ENCODE measurements around the gene RTF2. TPM values are rescaled to one million over a fixed set of nuclear protein-coding genes. Genes with fewer than 3 reads are reported as not detected.

RTF2 gene
- total RNA-seq, 2 experiments from 2014 or later = 118 to 125 TPM

DNA sequence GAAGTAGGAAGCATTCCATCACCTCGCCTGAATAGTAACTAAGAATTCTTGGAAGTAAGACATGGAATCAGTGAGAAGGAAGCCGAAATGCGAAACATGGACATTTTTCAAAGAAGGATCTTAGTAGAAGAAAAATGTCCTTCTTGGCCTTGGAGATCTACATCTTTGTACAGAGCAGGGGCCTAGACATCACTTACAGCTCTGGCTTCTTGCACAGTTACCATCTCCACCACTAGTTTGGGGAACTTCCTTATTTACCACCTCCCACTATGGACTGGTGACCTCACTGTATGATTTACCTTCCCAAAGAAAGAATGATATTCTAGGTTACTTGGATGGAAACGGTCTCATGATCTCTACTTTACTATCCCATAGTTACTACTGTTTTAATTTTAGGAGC, 40.6 kb upstream of the RTF2 start:
- POLR2A ChIA-PET = interaction anchor here (0.9 kb wide), 1 partner anchor 8 kb away, joined by 3 read pairs; no protein-coding TSS in a partner anchor
- CTCF ChIA-PET = interaction anchor here (1.2 to 3.6 kb wide), 2 partner anchors 8 to 15 kb away, joined by 4 to 24 read pairs; no protein-coding TSS in a partner anchor
- peaks cover 57% of the 10 kb centered on the region for H3K4me1 Mint-ChIP-seq (ENCODE audit: low read depth)
- H3K36me3 Mint-ChIP-seq (ENCODE audit: low read depth) = peaks cover 57% of the 10 kb centered on the region
- ATAC-seq (no peak), DNase-seq (no peak)
- peak overlapping the region; percentile 5 for H3K27ac Mint-ChIP-seq
- H3K27me3 Mint-ChIP-seq (ENCODE audit: low read depth) = no peaks in the 10 kb centered on the region
- H3K4me3 Mint-ChIP-seq = no peak overlapping the region
- H3K9me3 Mint-ChIP-seq (ENCODE audit: insufficient read depth) = no peaks in the 10 kb centered on the region

DNA sequence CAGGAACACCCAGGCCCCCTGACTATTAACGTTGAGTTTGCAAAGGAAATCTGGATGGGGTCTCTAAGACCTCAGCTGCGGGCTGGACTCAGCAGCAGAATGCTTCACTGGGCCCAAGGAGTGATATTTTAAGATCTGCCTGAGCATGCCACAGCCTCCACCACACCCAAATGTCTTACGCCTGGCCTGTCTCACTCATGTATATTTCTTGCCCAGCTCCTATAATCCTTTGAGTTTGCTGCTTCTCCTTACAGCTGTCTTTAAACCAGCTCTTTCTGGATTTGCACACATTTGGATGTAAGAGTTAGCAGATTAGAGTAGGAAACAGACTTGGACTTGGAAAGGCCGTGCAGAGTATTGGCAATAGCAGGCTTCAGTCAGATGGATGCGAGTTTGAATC, 40.0 kb upstream of the RTF2 start:
- H3K9me3 Mint-ChIP-seq (ENCODE audit: insufficient read depth) = no peaks in the 10 kb centered on the region
- ChIA-PET CTCF (interaction anchor here (1.2 to 3.6 kb wide), 2 partner anchors 9 to 14 kb away, joined by 4 to 24 read pairs; no protein-coding TSS in a partner anchor), POLR2A (interaction anchor here (0.7 to 0.9 kb wide), 2 partner anchors 9 to 11 kb away, joined by 3 read pairs; no protein-coding TSS in a partner anchor)
- H3K36me3 Mint-ChIP-seq (ENCODE audit: low read depth) = peaks cover 60% of the 10 kb centered on the region
- H3K27ac Mint-ChIP-seq = peak overlapping the region; percentile 5
- H3K27me3 Mint-ChIP-seq (ENCODE audit: low read depth) = no peaks in the 10 kb centered on the region
- DNase-seq (no peak), ATAC-seq (no peak)
- H3K4me3 Mint-ChIP-seq = no peak overlapping the region
- H3K4me1 Mint-ChIP-seq (ENCODE audit: low read depth) = peaks cover 57% of the 10 kb centered on the region

- H3K4me3 Mint-ChIP-seq = no peak overlapping the region
- ChIA-PET POLR2A (interaction anchor here (0.7 to 0.9 kb wide), 2 partner anchors 9 to 11 kb away, joined by 3 read pairs; no protein-coding TSS in a partner anchor), CTCF (interaction anchor here (3.6 kb wide), 1 partner anchor 9 kb away, joined by 24 read pairs; no protein-coding TSS in a partner anchor)
Measured at GRCh38 chr20:56428881-56429280, 39.5 kb upstream of the RTF2 start.

GRCh38 chr20:56429502-56429901, 38.9 kb upstream of the RTF2 start:
- peak; percentile 40 for ATAC-seq
- H3K4me3 Mint-ChIP-seq = peak overlapping the region; percentile 68
- H3K27ac Mint-ChIP-seq = peak overlapping the region; percentile 90
- H3K4me1 Mint-ChIP-seq (ENCODE audit: low read depth) = peaks cover 62% of the 10 kb centered on the region
- CTCF ChIA-PET = interaction anchor here (3.6 kb wide), 1 partner anchor 10 kb away, joined by 24 read pairs; no protein-coding TSS in a partner anchor
- no peak for DNase-seq
- no peaks in the 10 kb centered on the region for H3K9me3 Mint-ChIP-seq (ENCODE audit: insufficient read depth)
- H3K27me3 Mint-ChIP-seq (ENCODE audit: low read depth) = no peaks in the 10 kb centered on the region
- POLR2A ChIA-PET = no interaction called here
- peaks cover 64% of the 10 kb centered on the region for H3K36me3 Mint-ChIP-seq (ENCODE audit: low read depth)

More at GRCh38 chr20:56428881-56429280, 39.5 kb upstream of the RTF2 start:
- Mint-ChIP-seq H3K36me3 (ENCODE audit: low read depth) (peaks cover 64% of the 10 kb centered on the region), H3K4me1 (ENCODE audit: low read depth) (peaks cover 61% of the 10 kb centered on the region), H3K27me3 (ENCODE audit: low read depth) (no peaks in the 10 kb centered on the region), H3K9me3 (ENCODE audit: insufficient read depth) (no peaks in the 10 kb centered on the region), H3K27ac (peak overlapping the region; percentile 90)
- DNase-seq = no peak
- no peak for ATAC-seq

- DNase-seq = no peak
- peak; percentile 19 for ATAC-seq
- Mint-ChIP-seq H3K27ac (peak overlapping the region; percentile 90), H3K9me3 (ENCODE audit: insufficient read depth) (no peaks in the 10 kb centered on the region), H3K36me3 (ENCODE audit: low read depth) (peaks cover 63% of the 10 kb centered on the region), H3K4me1 (ENCODE audit: low read depth) (peaks cover 59% of the 10 kb centered on the region), H3K4me3 (peak overlapping the region; percentile 68), H3K27me3 (ENCODE audit: low read depth) (no peaks in the 10 kb centered on the region)
- ChIA-PET CTCF (interaction anchor here (3.6 kb wide), 1 partner anchor 10 kb away, joined by 24 read pairs; no protein-coding TSS in a partner anchor), POLR2A (interaction anchor here (1.0 kb wide), 1 partner anchor 9 kb away, joined by 3 read pairs; no protein-coding TSS in a partner anchor)
Measured at GRCh38 chr20:56429941-56430340, 38.5 kb upstream of the RTF2 start.

- no peaks in the 10 kb centered on the region for H3K9me3 Mint-ChIP-seq (ENCODE audit: insufficient read depth)
- ChIA-PET POLR2A (interaction anchor here (1.0 kb wide), 1 partner anchor 9 kb away, joined by 3 read pairs; no protein-coding TSS in a partner anchor), CTCF (interaction anchor here (3.6 kb wide), 1 partner anchor 11 kb away, joined by 24 read pairs; no protein-coding TSS in a partner anchor)
- no peaks in the 10 kb centered on the region for H3K27me3 Mint-ChIP-seq (ENCODE audit: low read depth)
- peak overlapping the region; percentile 90 for H3K27ac Mint-ChIP-seq
- DNase-seq (no peak), ATAC-seq (no peak)
- H3K36me3 Mint-ChIP-seq (ENCODE audit: low read depth) = peaks cover 60% of the 10 kb centered on the region
- H3K4me3 Mint-ChIP-seq = peak overlapping the region; percentile 68
- peaks cover 56% of the 10 kb centered on the region for H3K4me1 Mint-ChIP-seq (ENCODE audit: low read depth)
Measured at GRCh38 chr20:56430461-56430860, 38.0 kb upstream of the RTF2 start.

DNA sequence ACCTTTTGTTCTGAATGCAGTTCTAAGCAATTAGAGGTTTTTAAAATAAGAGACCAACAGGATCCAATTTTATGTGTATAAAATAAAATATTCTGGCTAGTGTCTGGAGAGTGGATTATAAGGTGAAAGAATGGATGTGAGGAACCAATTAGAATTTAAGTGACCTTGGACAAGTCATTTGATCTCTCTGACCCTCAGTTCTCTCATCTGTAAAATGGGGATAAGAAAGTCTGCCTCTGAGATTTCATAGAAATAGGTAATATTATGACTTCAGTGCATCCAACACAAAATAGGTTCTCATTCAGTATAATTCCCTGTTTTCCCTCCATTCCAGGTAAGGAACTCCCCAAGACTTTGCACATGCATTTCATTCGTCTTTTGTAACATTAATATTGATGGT, 37.5 kb upstream of the RTF2 start:
- H3K4me1 Mint-ChIP-seq (ENCODE audit: low read depth) = peaks cover 55% of the 10 kb centered on the region
- no peak for ATAC-seq
- no peaks in the 10 kb centered on the region for H3K27me3 Mint-ChIP-seq (ENCODE audit: low read depth)
- ChIA-PET POLR2A (interaction anchor here (1.0 kb wide), 1 partner anchor 8 kb away, joined by 3 read pairs; no protein-coding TSS in a partner anchor), CTCF (interaction anchor here (3.6 kb wide), 1 partner anchor 11 kb away, joined by 24 read pairs; no protein-coding TSS in a partner anchor)
- H3K9me3 Mint-ChIP-seq (ENCODE audit: insufficient read depth) = no peaks in the 10 kb centered on the region
- DNase-seq = no peak
- peaks cover 60% of the 10 kb centered on the region for H3K36me3 Mint-ChIP-seq (ENCODE audit: low read depth)
- peak overlapping the region; percentile 90 for H3K27ac Mint-ChIP-seq
- no peak overlapping the region for H3K4me3 Mint-ChIP-seq

- CTCF ChIA-PET = interaction anchor here (0.6 kb wide), 1 partner anchor 13 kb away, joined by 3 read pairs; no protein-coding TSS in a partner anchor
- H3K9me3 Mint-ChIP-seq (ENCODE audit: insufficient read depth) = no peaks in the 10 kb centered on the region
Measured at GRCh38 chr20:56431471-56431870, 37.0 kb upstream of the RTF2 start.

DNA sequence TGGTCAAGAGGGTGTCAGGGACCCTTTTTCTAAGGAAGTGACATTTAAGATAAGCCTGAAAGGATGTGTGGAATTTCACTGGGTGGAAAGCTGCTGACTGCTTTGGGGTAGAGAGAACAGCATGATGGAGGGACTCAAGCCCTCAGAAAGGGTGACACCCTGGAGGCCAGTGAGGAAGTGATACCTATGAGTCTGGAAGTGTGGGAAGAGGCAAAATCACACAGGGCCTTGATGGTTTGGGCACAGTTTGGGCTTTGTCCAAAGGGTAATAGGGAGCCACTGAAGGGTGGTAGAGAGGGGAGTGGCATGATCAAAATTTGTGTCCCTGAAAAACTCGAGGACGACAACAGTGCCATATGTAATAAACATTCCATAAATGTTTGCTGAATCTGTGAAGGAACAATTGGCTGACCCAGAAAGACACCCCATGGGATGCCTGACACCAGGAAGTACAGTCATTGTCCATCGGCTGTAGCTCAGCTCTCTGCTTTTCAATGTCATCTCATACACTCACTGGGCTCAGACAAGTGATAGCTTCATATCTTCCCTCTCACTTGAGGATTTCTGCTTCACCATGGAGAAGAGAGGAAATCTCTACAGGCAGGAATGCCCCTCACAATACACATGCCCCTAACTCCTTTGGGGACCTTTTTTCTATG, 35.1 kb upstream of the RTF2 start:
- no peaks in the 10 kb centered on the region for H3K9me3 Mint-ChIP-seq (ENCODE audit: insufficient read depth)
- no peak for DNase-seq
- POLR2A ChIA-PET = no interaction called here
- no peak for ATAC-seq
- H3K36me3 Mint-ChIP-seq (ENCODE audit: low read depth) = peaks cover 68% of the 10 kb centered on the region
- no peak overlapping the region for H3K27ac Mint-ChIP-seq
- CTCF ChIA-PET = interaction anchor here (0.6 to 0.9 kb wide), 2 partner anchors 9 to 13 kb away, joined by 3 to 4 read pairs; no protein-coding TSS in a partner anchor
- no peaks in the 10 kb centered on the region for H3K27me3 Mint-ChIP-seq (ENCODE audit: low read depth)
- peaks cover 56% of the 10 kb centered on the region for H3K4me1 Mint-ChIP-seq (ENCODE audit: low read depth)
- no peak overlapping the region for H3K4me3 Mint-ChIP-seq

More at GRCh38 chr20:56431471-56431870, 37.0 kb upstream of the RTF2 start:
- Mint-ChIP-seq H3K4me1 (ENCODE audit: low read depth) (peaks cover 55% of the 10 kb centered on the region), H3K4me3 (no peak overlapping the region), H3K27me3 (ENCODE audit: low read depth) (no peaks in the 10 kb centered on the region), H3K27ac (no peak overlapping the region), H3K36me3 (ENCODE audit: low read depth) (peaks cover 59% of the 10 kb centered on the region)
- ATAC-seq (no peak), DNase-seq (no peak)
- POLR2A ChIA-PET = no interaction called here

DNA sequence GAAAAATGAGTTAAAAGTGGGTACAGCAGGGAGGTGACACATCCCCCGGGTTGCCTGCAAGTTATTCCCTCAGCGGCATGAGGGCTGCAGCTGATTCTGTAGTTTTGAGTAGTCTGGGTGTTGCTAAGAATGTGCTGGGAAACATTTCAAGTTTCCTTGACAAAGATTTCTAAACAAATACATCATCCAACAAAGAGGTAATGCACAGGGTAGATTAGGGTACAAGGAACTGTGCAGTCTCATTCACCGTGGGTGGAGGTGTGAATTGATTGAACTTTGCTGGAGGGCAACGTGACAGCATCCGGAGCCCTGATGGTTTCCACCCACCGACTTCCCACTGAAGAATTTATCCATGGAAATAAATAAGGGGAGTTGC, 34.6 kb upstream of the RTF2 start:
- H3K4me3 Mint-ChIP-seq = no peak overlapping the region
- peaks cover 54% of the 10 kb centered on the region for H3K4me1 Mint-ChIP-seq (ENCODE audit: low read depth)
- no peak for ATAC-seq
- no peaks in the 10 kb centered on the region for H3K9me3 Mint-ChIP-seq (ENCODE audit: insufficient read depth)
- no peak for DNase-seq
- ChIA-PET CTCF (interaction anchor here (0.9 kb wide), 1 partner anchor 13 kb away, joined by 4 read pairs; no protein-coding TSS in a partner anchor), POLR2A (no interaction called here)
- H3K36me3 Mint-ChIP-seq (ENCODE audit: low read depth) = peaks cover 66% of the 10 kb centered on the region
- H3K27ac Mint-ChIP-seq = no peak overlapping the region
- no peaks in the 10 kb centered on the region for H3K27me3 Mint-ChIP-seq (ENCODE audit: low read depth)

DNA sequence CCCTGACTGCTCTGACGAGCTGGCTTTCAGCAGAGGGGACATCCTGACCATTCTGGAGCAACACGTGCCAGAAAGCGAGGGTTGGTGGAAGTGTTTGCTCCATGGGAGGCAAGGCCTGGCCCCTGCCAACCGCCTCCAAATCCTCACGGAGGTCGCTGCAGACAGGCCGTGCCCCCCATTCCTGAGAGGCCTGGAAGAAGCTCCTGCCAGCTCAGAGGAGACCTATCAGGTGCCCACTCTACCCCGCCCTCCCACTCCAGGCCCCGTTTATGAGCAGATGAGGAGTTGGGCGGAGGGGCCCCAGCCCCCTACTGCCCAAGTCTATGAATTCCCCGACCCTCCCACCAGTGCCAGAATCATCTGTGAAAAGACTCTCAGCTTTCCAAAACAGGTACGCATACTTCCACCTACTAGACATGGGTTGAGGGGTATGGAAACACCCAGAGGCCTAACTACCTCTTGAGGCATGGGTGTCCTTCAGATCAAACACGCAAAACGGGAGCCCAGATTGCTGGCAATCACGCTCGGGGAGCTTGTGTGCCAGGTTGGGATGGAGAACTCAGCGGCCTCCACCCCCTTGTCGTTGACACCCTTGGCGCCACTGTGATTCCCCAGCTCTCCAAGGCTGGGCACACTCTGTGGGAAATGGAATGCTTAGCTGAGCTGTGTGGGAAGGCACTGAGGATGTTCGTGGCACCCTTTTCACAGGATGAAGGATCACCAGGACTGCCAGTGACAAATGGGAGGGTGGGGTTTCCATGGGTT, 31.0 kb upstream of the RTF2 start:
- ChIA-PET POLR2A (interaction anchor here (1.0 kb wide), 1 partner anchor 25 kb away, joined by 3 read pairs; the partner anchor contains the start of gene CASS4), CTCF (no interaction called here)
- no peak overlapping the region for H3K4me3 Mint-ChIP-seq
- peaks cover 58% of the 10 kb centered on the region for H3K4me1 Mint-ChIP-seq (ENCODE audit: low read depth)
- no peaks in the 10 kb centered on the region for H3K27me3 Mint-ChIP-seq (ENCODE audit: low read depth)
- H3K27ac Mint-ChIP-seq = no peak overlapping the region
- H3K36me3 Mint-ChIP-seq (ENCODE audit: low read depth) = peaks cover 59% of the 10 kb centered on the region
- ATAC-seq (no peak), DNase-seq (no peak)
- no peaks in the 10 kb centered on the region for H3K9me3 Mint-ChIP-seq (ENCODE audit: insufficient read depth)

All from activated CD8-positive, alpha-beta T cell treated with anti-CD3 and anti-CD28 coated beads, Interleukin-2, amount 10 ng/mL, durations not matched to agents 7 days and 5 days (primary cell).